Measurements from ENCODE around the gene ELL2.

DNA sequence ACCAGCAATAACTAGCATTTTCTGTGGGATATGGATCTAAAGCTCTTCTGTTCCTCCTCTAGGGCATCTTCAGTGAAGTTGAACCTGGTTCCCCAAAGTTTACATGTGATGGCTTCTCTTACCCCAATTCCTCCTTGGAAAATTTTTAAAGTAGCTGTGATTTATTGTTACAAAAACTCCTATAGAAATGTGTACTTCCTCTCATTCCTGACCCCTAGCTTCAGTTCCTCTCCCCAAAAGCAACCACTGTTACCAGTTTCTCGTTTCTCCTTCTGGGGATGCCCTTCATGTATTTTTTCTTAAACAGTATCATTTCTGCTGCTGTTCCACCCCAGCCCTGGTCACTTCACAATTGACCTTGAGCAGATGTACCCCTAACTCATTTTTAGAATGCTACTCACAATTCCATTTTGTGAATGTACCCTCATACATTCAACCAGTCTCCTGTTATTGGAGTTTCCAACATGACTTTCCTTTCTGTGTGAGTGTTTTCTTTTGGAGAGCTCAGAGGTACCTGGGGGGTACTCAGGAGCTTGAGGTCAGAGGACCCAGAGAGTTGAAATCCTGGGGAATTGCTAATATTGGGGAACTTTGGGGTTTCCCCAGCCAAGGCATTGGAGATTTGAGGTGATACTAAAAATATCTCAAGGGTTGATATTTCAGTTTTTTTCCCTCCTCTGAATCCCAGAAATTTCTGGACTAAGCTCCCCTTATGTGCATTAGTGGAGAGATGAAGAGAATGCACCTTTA, 120.5 kb downstream of the ELL2 start:
- TF ChIP-seq POLR2A (IDR thresholded peaks at IDR 0.05; ENCODE audit: low read length) (no peak), GATA1 (IDR thresholded peaks at IDR 0.05; ENCODE audit: low read depth, low read length) (no peak)

All from erythroblast (primary cell).